ENCODE results near the gene ENOX1.

DNA sequence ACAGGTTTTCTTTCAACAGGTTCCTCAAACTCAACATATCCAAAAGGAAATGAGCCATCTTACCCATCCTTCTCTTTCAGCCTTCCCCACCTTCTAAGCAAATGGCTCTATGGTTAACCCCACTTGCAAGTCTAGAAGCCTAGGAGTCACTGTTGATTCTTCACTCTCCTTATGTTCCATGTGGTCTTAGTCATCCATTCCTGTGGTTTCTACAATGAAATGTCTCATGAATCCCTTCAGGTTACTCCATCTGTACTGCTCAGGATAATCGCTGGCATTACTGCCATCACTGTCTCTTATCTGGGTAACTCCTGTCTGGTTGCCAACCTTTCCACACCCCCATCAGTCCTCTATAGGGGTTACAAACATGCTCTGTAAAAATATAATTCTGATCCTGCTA lies 381.3 kb downstream of the ENOX1 start:
- TF ChIP-seq, protein P1, sequence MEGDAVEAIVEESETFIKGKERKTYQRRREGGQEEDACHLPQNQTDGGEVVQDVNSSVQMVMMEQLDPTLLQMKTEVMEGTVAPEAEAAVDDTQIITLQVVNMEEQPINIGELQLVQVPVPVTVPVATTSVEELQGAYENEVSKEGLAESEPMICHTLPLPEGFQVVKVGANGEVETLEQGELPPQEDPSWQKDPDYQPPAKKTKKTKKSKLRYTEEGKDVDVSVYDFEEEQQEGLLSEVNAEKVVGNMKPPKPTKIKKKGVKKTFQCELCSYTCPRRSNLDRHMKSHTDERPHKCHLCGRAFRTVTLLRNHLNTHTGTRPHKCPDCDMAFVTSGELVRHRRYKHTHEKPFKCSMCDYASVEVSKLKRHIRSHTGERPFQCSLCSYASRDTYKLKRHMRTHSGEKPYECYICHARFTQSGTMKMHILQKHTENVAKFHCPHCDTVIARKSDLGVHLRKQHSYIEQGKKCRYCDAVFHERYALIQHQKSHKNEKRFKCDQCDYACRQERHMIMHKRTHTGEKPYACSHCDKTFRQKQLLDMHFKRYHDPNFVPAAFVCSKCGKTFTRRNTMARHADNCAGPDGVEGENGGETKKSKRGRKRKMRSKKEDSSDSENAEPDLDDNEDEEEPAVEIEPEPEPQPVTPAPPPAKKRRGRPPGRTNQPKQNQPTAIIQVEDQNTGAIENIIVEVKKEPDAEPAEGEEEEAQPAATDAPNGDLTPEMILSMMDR (IDR thresholded peaks at IDR 0.05), result no peak
- no peak for TF ChIP-seq ZFX (IDR thresholded peaks at IDR 0.05; ENCODE audit: borderline replicate concordance)
